GM04504 (cell line): Measurements from ENCODE around the gene GRID2.
"Not testable (repeated sequence)": the region's sequence is repeated elsewhere in the genome, so short reads cannot be mapped to it uniquely, and the experiment has no call there.

Experiments used
- DNase-seq: peaks from one replicate; pipeline ENCODE4 v3.0.0-alpha.2; 2012; ENCODE audit warnings: low read depth

The GRID2 gene

GRCh38 chr4:93201471-93202096 lies 897.8 kb downstream of the GRID2 start:
- no peak for DNase-seq

- DNase-seq = no peak
Measured at GRCh38 chr4:93203708-93204107, 899.9 kb downstream of the GRID2 start.

GRCh38 chr4:93212250-93212649 lies 908.5 kb downstream of the GRID2 start:
- no peak for DNase-seq

- no peak for DNase-seq
Measured at GRCh38 chr4:93216646-93217045, 912.9 kb downstream of the GRID2 start.

GRCh38 chr4:93217431-93217830 lies 913.7 kb downstream of the GRID2 start:
- no peak for DNase-seq

GRCh38 chr4:93221771-93222170 lies 918.0 kb downstream of the GRID2 start:
- DNase-seq = no peak

GRCh38 chr4:93228021-93228420 lies 924.3 kb downstream of the GRID2 start:
- no peak for DNase-seq

- DNase-seq = no peak
Measured at GRCh38 chr4:93232883-93233282, 929.1 kb downstream of the GRID2 start.

- no peak for DNase-seq
Measured at GRCh38 chr4:93237521-93237920, 933.8 kb downstream of the GRID2 start.

GRCh38 chr4:93243262-93243661 lies 939.5 kb downstream of the GRID2 start:
- DNase-seq = no peak

GRCh38 chr4:93261207-93261606 lies 957.4 kb downstream of the GRID2 start:
- no peak for DNase-seq

GRCh38 chr4:93263166-93263565 lies 959.4 kb downstream of the GRID2 start:
- no peak for DNase-seq

GRCh38 chr4:93267747-93268146 lies 964.0 kb downstream of the GRID2 start:
- DNase-seq = no peak

GRCh38 chr4:93285346-93285745 lies 981.6 kb downstream of the GRID2 start:
- DNase-seq = no peak

- DNase-seq = no peak
Measured at GRCh38 chr4:93289241-93289640, 985.5 kb downstream of the GRID2 start.

GRCh38 chr4:93289831-93290230 lies 986.1 kb downstream of the GRID2 start:
- no peak for DNase-seq

GRCh38 chr4:93299118-93299517 lies 995.4 kb downstream of the GRID2 start:
- no peak for DNase-seq

- DNase-seq = not testable (repeated sequence)
Measured at GRCh38 chr4:93300780-93301555, 997.2 kb downstream of the GRID2 start.

- DNase-seq = no peak
Measured at GRCh38 chr4:93302310-93302709, 998.5 kb downstream of the GRID2 start.

GRCh38 chr4:93303440-93303839 lies 999.7 kb downstream of the GRID2 start:
- DNase-seq = no peak

- no peak for DNase-seq
Measured at GRCh38 chr4:93312299-93312698, 1008.5 kb downstream of the GRID2 start.

- DNase-seq = no peak
Measured at GRCh38 chr4:93313197-93313596, 1009.4 kb downstream of the GRID2 start.

GRCh38 chr4:93317057-93317456 lies 1013.3 kb downstream of the GRID2 start:
- DNase-seq = no peak

GRCh38 chr4:93317561-93317960 lies 1013.8 kb downstream of the GRID2 start:
- DNase-seq = no peak
